Middle frontal gyrus (tissue), 1 donor: ENCODE measurements around the gene SRSF10.
"Not testable (repeated sequence)": the region's sequence is repeated elsewhere in the genome, so short reads cannot be mapped to it uniquely, and the experiment has no call there.

ENCODE experiments used
- DNase-seq: peaks from one replicate; pipeline ENCODE4 v3.0.0-alpha.2; 2015; ENCODE audit warnings: low spot score; ENCODE audit errors: extremely low spot score

SRSF10 gene

GRCh38 chr1:23999156-23999671 lies 19.1 kb upstream of the SRSF10 start:
- no peak for DNase-seq

DNA sequence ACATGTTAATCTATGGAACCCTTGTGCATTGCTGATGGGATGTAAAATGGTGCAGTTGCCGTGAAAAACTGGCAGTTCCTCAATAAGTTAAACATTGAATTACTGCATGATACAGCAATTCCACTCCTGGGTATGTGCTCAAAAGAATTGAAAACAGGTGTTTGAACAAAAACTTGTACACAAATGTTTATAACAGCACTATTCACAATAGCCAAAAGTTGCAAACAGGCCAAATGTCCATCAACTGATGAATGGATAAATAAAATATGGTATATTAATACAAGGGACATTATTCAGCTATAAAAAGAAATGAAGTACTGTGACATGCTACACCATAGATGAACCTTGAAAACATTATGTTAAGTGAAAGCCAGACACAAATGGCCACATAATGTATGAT lies 17.7 kb upstream of the SRSF10 start:
- DNase-seq: no peak

DNA sequence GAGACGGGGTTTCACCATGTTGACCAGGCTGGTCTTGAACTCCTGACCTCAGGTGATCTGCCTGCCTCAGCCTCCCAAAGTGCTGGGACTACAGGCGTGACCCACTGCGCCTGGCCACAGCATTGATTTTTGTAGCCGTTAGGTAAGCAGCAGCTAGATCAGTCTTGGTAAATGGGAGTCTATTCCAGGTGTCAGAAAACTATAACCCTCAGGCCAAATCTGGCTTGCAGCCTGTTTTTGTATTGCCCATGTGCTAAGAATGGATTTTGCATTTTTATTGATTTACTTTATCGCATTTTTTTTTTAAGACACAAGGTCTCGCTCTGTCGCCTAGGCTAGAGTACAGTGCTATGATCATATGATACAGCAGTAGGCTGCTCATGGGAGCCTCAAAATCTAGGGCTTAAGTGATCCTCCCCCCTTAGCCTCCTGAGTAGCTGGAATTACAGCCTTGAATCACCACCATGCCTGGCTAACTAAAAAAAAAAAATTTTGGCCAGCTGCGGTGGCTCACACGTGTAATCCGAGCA lies 16.6 kb upstream of the SRSF10 start:
- DNase-seq: no peak

DNA sequence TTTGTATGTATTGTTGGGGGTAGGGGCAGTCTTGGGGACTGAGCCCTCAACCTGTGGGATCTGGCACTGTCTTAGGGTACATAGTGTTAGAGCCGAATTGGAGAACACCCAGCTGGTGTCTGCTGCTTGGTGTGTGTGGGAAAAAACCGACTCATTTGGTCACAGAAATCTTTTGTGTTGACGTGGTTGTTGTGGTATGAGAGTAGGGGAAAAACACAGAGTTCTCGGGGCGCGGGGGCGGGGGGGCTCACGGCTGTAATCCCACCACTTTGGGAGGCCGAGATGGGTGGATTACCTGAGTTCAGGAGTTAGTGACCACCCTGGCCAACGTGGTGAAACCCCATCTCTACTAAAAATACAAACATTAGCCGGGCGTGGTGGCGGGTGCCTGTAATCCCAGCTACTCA lies 15.3 kb upstream of the SRSF10 start:
- DNase-seq: no peak

DNA sequence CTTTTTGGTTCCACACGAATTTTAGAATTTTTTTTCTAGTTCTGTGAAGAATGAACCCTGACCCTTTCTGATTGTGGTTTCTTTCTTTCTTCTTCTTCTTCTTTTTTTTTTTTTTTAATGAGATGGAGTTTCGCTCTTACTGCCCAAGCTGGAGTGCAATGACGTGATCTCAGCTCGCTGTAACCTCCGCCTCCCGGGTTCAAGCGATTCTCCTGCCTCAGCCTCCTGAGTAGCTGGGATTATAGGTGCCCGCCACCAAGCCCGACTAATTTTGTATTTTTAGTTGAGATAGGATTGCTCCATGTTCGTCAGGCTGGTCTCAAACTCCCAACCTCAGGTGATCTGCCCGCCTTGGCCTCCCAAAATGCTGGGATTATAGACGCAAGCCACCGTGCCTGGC lies 11.9 kb upstream of the SRSF10 start:
- DNase-seq: not testable (repeated sequence)

- DNase-seq: no peak
These were observed 9.1 kb upstream of the SRSF10 start for GRCh38 chr1:23989263-23989662.

- DNase-seq: not testable (repeated sequence)
These were observed 6.9 kb upstream of the SRSF10 start for GRCh38 chr1:23987038-23987437.

DNA sequence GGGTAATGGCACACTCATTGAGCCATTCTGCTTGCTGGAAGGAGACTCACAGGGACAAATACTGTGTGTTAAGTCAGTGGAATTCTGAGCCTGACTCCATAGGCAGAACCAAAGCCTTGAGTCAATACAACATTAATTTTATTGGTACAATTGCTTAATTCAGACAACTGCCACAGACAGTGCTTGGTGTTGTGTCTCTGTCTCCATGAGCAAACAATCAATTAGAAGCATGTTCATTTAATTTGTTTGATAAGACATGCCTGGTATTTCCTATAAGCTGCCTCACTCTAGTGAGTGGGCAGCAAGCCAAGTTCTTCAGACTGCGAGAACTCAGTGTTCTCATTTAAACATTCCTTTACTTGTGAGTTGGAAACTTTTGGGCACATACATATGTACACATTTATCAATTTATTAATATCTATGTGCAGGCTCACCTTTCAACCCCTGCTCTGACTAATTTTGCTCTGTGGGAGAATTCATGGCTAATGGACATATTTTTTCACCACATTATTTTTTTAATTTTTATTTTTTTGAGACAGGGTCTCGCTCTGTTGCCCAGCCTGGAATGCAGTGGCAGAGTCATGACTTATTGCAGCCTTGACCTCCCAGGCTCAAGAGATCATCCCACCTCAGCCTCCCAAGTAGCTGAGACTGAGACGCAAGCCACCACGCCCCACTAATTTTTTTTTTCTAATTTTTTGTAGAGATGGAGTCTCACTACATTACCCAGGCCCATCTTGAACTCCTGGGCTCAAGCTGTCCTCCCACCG lies 4.5 kb upstream of the SRSF10 start:
- DNase-seq: no peak

- DNase-seq: no peak
These were observed 572 bp upstream of the SRSF10 start for GRCh38 chr1:23980728-23981070.

DNA sequence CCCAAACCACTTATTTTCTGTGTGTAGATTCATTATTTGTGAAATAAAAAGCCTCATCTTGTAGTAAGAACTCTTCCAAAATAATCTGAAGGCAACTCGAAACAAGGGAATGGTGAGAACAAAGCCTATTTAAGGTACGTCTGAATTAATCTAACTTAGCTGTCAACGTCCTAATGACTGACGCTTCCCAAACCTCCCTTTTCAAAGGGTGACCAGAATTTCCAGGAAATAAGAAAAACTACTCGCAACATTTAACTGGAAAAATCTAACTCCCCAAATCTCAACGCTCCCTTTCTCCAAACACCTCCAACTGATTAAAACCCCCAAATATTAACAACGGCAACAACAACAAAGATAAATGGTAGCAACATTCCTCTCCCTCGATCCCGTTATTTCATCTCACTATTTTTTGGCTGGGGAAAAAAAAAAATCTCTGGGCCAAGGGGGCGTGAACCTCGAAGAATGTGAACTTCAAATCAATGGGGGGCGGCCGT lies 693 bp downstream of the SRSF10 start:
- no peak for DNase-seq

DNA sequence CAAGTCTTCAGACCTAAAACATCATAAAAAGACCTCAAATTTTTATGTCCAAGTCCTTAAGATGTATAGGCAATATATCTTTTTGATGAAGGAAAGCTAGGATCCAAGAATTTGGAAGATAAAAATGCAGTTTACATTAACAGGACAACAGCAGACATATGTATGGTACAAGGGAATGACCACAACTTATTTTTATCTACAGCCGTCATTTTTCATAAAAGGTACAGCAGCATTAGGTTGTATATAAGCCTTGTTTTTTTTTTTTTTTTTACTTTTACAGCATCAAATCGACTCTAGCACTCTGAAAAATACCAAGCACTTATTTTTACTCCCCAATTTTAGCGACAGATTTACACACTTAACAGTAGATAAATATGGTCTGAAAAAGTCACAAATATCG lies 1.3 kb downstream of the SRSF10 start:
- DNase-seq: no peak

GRCh38 chr1:23977854-23978191 lies 2.3 kb downstream of the SRSF10 start:
- DNase-seq: no peak

DNA sequence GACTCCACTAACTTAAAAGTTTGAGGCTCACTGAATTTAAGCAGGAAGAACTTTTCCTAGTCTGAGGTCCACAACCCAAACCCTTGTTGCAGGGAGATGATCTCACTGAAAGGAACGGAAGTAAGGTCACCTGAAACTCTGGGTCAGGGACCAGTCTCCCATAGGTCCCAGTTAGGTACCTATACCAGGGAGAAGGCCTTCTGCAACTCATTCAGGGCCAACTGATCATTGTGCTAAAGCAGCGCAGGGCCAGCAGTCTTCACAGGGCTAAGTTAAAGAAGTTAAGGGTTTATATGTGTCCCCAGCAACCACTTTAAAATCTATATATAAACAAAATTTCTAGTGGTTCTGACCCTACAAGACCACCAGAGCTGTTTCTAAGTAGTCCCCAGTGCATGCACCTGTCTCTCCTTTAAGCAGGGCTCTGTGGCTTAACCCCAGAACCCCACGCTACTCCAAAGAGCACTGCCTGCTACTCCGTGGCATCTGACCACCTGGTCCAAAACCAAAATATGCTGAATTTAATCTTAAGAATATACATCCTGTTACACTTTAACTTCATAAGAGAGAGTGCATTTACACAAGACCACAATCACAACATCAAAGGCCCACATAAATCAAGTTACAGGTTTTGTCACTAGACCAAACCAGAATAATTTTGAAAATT lies 2.8 kb downstream of the SRSF10 start:
- no peak for DNase-seq

DNA sequence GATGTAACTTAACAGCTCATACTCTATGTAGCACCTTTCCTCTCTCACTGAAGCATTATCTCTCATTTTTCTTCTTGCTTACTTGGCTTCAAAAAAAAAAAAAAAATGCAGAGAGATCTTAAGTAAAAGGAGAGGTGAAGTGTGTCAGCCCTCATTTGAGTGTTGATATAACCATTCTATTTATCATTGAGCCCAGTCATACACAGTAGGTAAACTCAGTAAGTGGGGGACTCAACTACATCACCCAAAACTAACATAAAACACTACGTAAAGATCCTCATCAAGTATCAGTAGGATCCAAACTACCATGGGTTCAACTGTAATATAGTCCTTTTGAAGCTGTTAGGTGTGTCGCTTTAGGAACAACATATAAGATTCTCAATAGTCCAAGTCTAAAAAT lies 12.3 kb downstream of the SRSF10 start:
- no peak for DNase-seq

DNA sequence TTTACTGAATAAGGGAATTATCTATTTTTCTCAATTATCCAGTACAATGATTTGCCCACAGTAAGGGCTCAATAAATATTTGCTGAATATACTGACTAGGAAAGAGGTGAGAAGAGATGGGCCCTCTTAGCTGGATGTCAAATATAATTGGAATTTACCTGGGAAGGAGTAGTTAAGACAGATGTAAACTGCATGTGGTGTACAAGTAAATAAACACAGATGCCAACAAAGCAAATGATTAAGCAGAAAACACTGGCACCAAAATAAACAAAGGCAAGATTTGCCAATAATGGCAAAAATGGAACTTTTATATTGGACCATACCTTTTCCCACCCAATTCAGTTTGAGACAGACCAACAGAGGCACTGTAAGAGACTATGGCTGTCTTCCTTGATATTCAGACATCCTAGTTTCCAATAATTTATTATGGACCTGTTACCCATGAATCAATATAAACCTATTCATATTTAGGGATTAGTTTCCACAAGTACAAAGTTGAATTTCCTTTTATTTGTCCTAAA lies 13.1 kb downstream of the SRSF10 start:
- no peak for DNase-seq

- no peak for DNase-seq
These were observed 15.1 kb downstream of the SRSF10 start for GRCh38 chr1:23964790-23965740.

- DNase-seq: no peak
These were observed 15.9 kb downstream of the SRSF10 start for GRCh38 chr1:23964235-23964668.

DNA sequence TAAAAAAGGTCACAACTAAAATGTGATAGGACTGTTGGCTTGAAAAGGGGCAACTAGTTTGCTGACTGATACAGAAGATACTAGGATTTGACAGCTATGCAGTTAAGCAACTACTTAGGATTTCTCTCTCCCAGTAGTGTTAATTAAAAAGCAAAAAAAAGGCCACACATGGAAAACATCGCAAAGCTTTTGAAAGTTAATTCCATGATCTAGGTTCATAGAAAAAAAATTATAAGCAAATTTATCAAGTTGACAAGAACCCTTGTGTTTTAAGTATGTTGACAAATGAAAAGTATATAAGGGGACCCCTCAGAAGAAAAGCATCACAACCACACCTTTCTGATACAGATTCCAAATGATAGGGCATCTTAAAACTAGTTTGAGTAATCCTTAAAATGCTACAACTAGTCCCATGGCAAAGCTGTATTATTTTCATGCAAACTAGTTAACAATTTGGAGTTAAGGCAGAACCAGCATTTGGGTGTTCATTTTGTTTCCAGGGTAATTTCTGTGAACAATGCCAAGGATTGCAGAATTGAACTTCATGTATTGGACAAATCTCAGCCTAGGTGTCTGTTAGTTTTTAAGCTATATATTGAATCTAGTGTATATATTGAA lies 16.4 kb downstream of the SRSF10 start:
- DNase-seq: no peak

- no peak for DNase-seq
These were observed 19.7 kb downstream of the SRSF10 start for GRCh38 chr1:23960291-23961020.
